Caco-2 (cell line): ENCODE measurements around the gene HADH. TPM values are rescaled to one million over a fixed set of nuclear protein-coding genes. Genes with fewer than 3 reads are reported as not detected.

ENCODE experiments used
- BruUV-seq: library from RNA; stranded (reverse); fragments of 400-500 nt; replicated peaks from 2 replicates; lab custom pipeline; 2021; lab: Mats Ljungman, UMichigan
- CTCF ChIA-PET: fragments of 300-600 bp; sonication (Branson Sonifier 250); formaldehyde crosslinking; loops from one replicate; lab custom pipeline; 2022; ENCODE audit warnings: antibody characterized with exemption; lab: Charles Lee
- POLR2A ChIA-PET: fragments of 300-600 bp; sonication (Branson Sonifier 250); formaldehyde crosslinking; loops from one replicate; lab custom pipeline; 2022; ENCODE audit warnings: antibody characterized with exemption; lab: Charles Lee
- DNase-seq, 2 experiments: peaks; one replicate each; pipeline versions ENCODE4 v3.0.0 to v3.0.0-alpha.2; 2020 to 2022
- H3K27me3 ChIP-seq: replicated peaks from 2 replicates; pipeline ENCODE4 v1.6.0; 2011; ENCODE audit warnings: low read length; ENCODE audit not compliant: control insufficient read depth, insufficient read depth
- H3K36me3 ChIP-seq: 2 replicates; pipeline ENCODE4 v1.5.1; 2011; ENCODE audit warnings: low read length; ENCODE audit not compliant: control insufficient read depth, insufficient read depth
- H3K4me1 ChIP-seq: fragments of 250-450 bp; sonication (Bioruptor Pico); 2 replicates; pipeline ENCODE4 v1.5.1; 2020; ENCODE audit warnings: mild to moderate bottlenecking
- H3K4me3 ChIP-seq: 2 replicates; pipeline ENCODE4 v1.5.1; 2011; ENCODE audit warnings: low read depth, mild to moderate bottlenecking, control low read depth, low read length
- H3K9me3 ChIP-seq: fragments of 250-450 bp; sonication (Bioruptor Pico); 2 replicates; pipeline ENCODE4 v1.5.1; 2020; ENCODE audit warnings: mild to moderate bottlenecking, moderate library complexity
- H3K27ac Mint-ChIP-seq: one replicate; pipeline ENCODE4 v1.8.0; 2022; ENCODE audit warnings: mixed read lengths; ENCODE audit not compliant: unreplicated experiment
- H3K27me3 Mint-ChIP-seq: one replicate; pipeline ENCODE4 v1.8.0; 2022; ENCODE audit warnings: mixed read lengths; ENCODE audit not compliant: insufficient read depth, unreplicated experiment
- H3K36me3 Mint-ChIP-seq: one replicate; pipeline ENCODE4 v1.8.0; 2022; ENCODE audit warnings: mild to moderate bottlenecking, mixed read lengths; ENCODE audit not compliant: insufficient read depth, unreplicated experiment
- H3K4me1 Mint-ChIP-seq: one replicate; pipeline ENCODE4 v1.8.0; 2022; ENCODE audit warnings: low read depth, mixed read lengths; ENCODE audit not compliant: unreplicated experiment
- H3K4me3 Mint-ChIP-seq: one replicate; pipeline ENCODE4 v1.8.0; 2022; ENCODE audit warnings: mild to moderate bottlenecking, moderate library complexity, mixed read lengths; ENCODE audit not compliant: unreplicated experiment
- H3K9me3 Mint-ChIP-seq: one replicate; pipeline ENCODE4 v1.8.0; 2022; ENCODE audit warnings: mixed read lengths; ENCODE audit not compliant: unreplicated experiment
- CTCF ChIP-seq, 2 experiments: fragments of 200-600 bp in 1 of 2; IDR thresholded peaks; 1 replicate in 1 of 2; 2 replicates in 1 of 2; pipeline versions ENCODE4 v1.5.1 to v1.8.0; 2011 to 2022; ENCODE audit warnings: antibody characterized with exemption in 1 of 2, control low read depth in 1 of 2, inconsistent platforms in 1 of 2, low read depth in 1 of 2, low read length in 1 of 2, mild to moderate bottlenecking in 1 of 2, moderate library complexity in 1 of 2; ENCODE audit not compliant: insufficient read depth in 1 of 2, severe bottlenecking in 1 of 2, unreplicated experiment in 1 of 2
- intact Hi-C: fragments of 100-400 bp; cut with micrococcal nuclease; formaldehyde crosslinking; loops from one replicate; pipeline ENCODE4 v1.10.0; 2022; ENCODE audit not compliant: unreplicated experiment
- total RNA-seq: library from RNA; stranded (reverse); gene quantifications from 2 replicates; pipeline ENCODE4 v1.2.3, GENCODE V29; 2022

Gene HADH
- total RNA-seq, 1 experiment from 2014 or later, result 35.8 TPM

GRCh38 chr4:107977966-107978705, 11.6 kb upstream of the HADH start:
- DNase-seq, result no peak
- H3K27me3 ChIP-seq, result no peaks in the 10 kb centered on the region
- intact Hi-C loops, result no loop called here
- POLR2A ChIA-PET, result no interaction called here
- Mint-ChIP-seq H3K27me3 (no peaks in the 10 kb centered on the region), H3K36me3 (no peaks in the 10 kb centered on the region), H3K4me3 (no peak overlapping the region), H3K27ac (no peak overlapping the region), H3K4me1 (no peaks in the 10 kb centered on the region), H3K9me3 (no peaks in the 10 kb centered on the region)
- CTCF ChIA-PET, result no interaction called here
- TF ChIP-seq CTCF (IDR thresholded peaks at IDR 0.05; ENCODE audit: insufficient read depth in 1 of 2, low read depth in 1 of 2, low read length in 1 of 2, severe bottlenecking in 1 of 2, unreplicated experiment in 1 of 2), result no peak
- no TSS peak for BruUV-seq
- no peaks in the 10 kb centered on the region for H3K9me3 ChIP-seq
- no peaks in the 10 kb centered on the region for H3K36me3 ChIP-seq
- no peak overlapping the region for H3K4me3 ChIP-seq
- H3K4me1 ChIP-seq, result no peaks in the 10 kb centered on the region

- TF ChIP-seq CTCF (IDR thresholded peaks at IDR 0.05; ENCODE audit: insufficient read depth in 1 of 2, low read depth in 1 of 2, low read length in 1 of 2, severe bottlenecking in 1 of 2, unreplicated experiment in 1 of 2), result no peak
- H3K9me3 ChIP-seq, result no peaks in the 10 kb centered on the region
- no peak overlapping the region for H3K27ac Mint-ChIP-seq
- no peaks in the 10 kb centered on the region for H3K27me3 Mint-ChIP-seq
- BruUV-seq, result no TSS peak
- ChIA-PET POLR2A (no interaction called here), CTCF (no interaction called here)
- no peaks in the 10 kb centered on the region for H3K9me3 Mint-ChIP-seq
- no peaks in the 10 kb centered on the region for H3K4me1 ChIP-seq
- no peak for DNase-seq
- intact Hi-C loops, result no loop called here
- H3K4me3 Mint-ChIP-seq, result no peak overlapping the region
- no peaks in the 10 kb centered on the region for H3K36me3 ChIP-seq
- H3K27me3 ChIP-seq, result no peaks in the 10 kb centered on the region
- no peaks in the 10 kb centered on the region for H3K36me3 Mint-ChIP-seq
- H3K4me1 Mint-ChIP-seq, result no peaks in the 10 kb centered on the region
- no peak overlapping the region for H3K4me3 ChIP-seq
These were observed 10.8 kb upstream of the HADH start for GRCh38 chr4:107978716-107979451.

GRCh38 chr4:107987916-107988762, 1.6 kb upstream of the HADH start:
- ChIA-PET CTCF (no interaction called here), POLR2A (no interaction called here)
- no peaks in the 10 kb centered on the region for H3K36me3 Mint-ChIP-seq
- H3K27me3 ChIP-seq, result no peaks in the 10 kb centered on the region
- intact Hi-C loops, result loop anchor here (5.0 kb wide), 1 partner anchor 56 kb away; the partner anchor contains the start of gene CYP2U1
- DNase-seq, result no peak
- no peaks in the 10 kb centered on the region for H3K4me1 ChIP-seq
- no peaks in the 10 kb centered on the region for H3K9me3 Mint-ChIP-seq
- no peak overlapping the region for H3K4me3 ChIP-seq
- no peaks in the 10 kb centered on the region for H3K9me3 ChIP-seq
- no peak overlapping the region for H3K27ac Mint-ChIP-seq
- no peak overlapping the region for H3K4me3 Mint-ChIP-seq
- H3K27me3 Mint-ChIP-seq, result no peaks in the 10 kb centered on the region
- TF ChIP-seq CTCF (IDR thresholded peaks at IDR 0.05; ENCODE audit: insufficient read depth in 1 of 2, low read depth in 1 of 2, low read length in 1 of 2, severe bottlenecking in 1 of 2, unreplicated experiment in 1 of 2), result no peak
- no TSS peak for BruUV-seq
- H3K4me1 Mint-ChIP-seq, result peaks cover 13% of the 10 kb centered on the region
- H3K36me3 ChIP-seq, result no peaks in the 10 kb centered on the region
